MCF 10A (cell line): ENCODE data around the gene RAMACL. TPM values are rescaled to one million over a fixed set of nuclear protein-coding genes. Genes with fewer than 3 reads are reported as not detected.

Experiments
- BruUV-seq: library from RNA; stranded (reverse); fragments of 400-500 nt; replicated peaks from 2 replicates; lab custom pipeline; 2021; lab: Mats Ljungman, UMichigan
- CTCF ChIA-PET: fragments of 300-600 bp; sonication (Branson Sonifier 250); formaldehyde crosslinking; extraction: SDS; loops from one replicate; lab custom pipeline; 2021; ENCODE audit warnings: antibody characterized with exemption, inconsistent platforms; lab: Yijun Ruan, JAX
- POLR2A ChIA-PET: fragments of 300-600, 350-650 bp; sonication (Branson Sonifier 250); formaldehyde crosslinking; extraction: SDS; loops from one replicate; lab custom pipeline; 2020; ENCODE audit warnings: antibody characterized with exemption, inconsistent platforms; lab: Yijun Ruan, JAX
- DNase-seq: peaks from one replicate; pipeline ENCODE4 v3.0.0-alpha.2; 2018; ENCODE audit not compliant: unreplicated experiment
- H3K27ac Mint-ChIP-seq: one replicate; pipeline ENCODE4 v1.8.0; 2022; ENCODE audit warnings: mild to moderate bottlenecking, low read depth, mixed read lengths; ENCODE audit not compliant: unreplicated experiment
- H3K27me3 Mint-ChIP-seq: one replicate; pipeline ENCODE4 v1.8.0; 2022; ENCODE audit warnings: mixed read lengths; ENCODE audit not compliant: insufficient read depth, unreplicated experiment
- H3K36me3 Mint-ChIP-seq: one replicate; pipeline ENCODE4 v1.8.0; 2022; ENCODE audit warnings: mild to moderate bottlenecking, moderate library complexity, mixed read lengths; ENCODE audit not compliant: insufficient read depth, unreplicated experiment
- H3K4me1 Mint-ChIP-seq: one replicate; pipeline ENCODE4 v1.8.0; 2022; ENCODE audit warnings: mixed read lengths; ENCODE audit not compliant: insufficient read depth, unreplicated experiment
- H3K4me3 Mint-ChIP-seq: one replicate; pipeline ENCODE4 v1.8.0; 2022; ENCODE audit warnings: mild to moderate bottlenecking, moderate library complexity, mixed read lengths; ENCODE audit not compliant: unreplicated experiment
- H3K9me3 Mint-ChIP-seq: one replicate; pipeline ENCODE4 v1.8.0; 2022; ENCODE audit warnings: mixed read lengths; ENCODE audit not compliant: unreplicated experiment
- CTCF ChIP-seq: fragments of 200-600 bp; IDR thresholded peaks from one replicate; pipeline ENCODE4 v1.8.0; 2022; ENCODE audit warnings: antibody characterized with exemption, mild to moderate bottlenecking; ENCODE audit not compliant: unreplicated experiment
- intact Hi-C: fragments of 100-400 bp; cut with micrococcal nuclease; formaldehyde crosslinking; loops from 2 replicates; pipeline ENCODE4 v1.14.1; 2022
- total RNA-seq: library from RNA; stranded (reverse); gene quantifications from 2 replicates; pipeline ENCODE4 v1.2.3, GENCODE V29; 2022

The RAMACL gene
- total RNA-seq, 1 experiment from 2014 or later = 5.3 TPM

- no peaks in the 10 kb centered on the region for H3K9me3 Mint-ChIP-seq
- H3K36me3 Mint-ChIP-seq = peaks cover 61% of the 10 kb centered on the region
- no TSS peak for BruUV-seq
- no peaks in the 10 kb centered on the region for H3K27me3 Mint-ChIP-seq
- DNase-seq = no peak
- ChIA-PET CTCF (interaction anchor here (0.5 to 2.8 kb wide), 5 partner anchors 9 to 424 kb away, joined by 3 to 10 read pairs (median 3); no protein-coding TSS in a partner anchor), POLR2A (interaction anchor here (0.8 to 3.4 kb wide), 10 partner anchors 11 to 61 kb away, joined by 3 to 47 read pairs (median 9); partner anchors contain the start of gene RPS6KA2)
- intact Hi-C loops = loop anchor here (1.0 to 2.0 kb wide), 4 partner anchors 9 to 60 kb away; partner anchors contain the start of gene RPS6KA2
- peak overlapping the region; percentile 33 for H3K4me3 Mint-ChIP-seq
- TF ChIP-seq CTCF = no peak
- H3K4me1 Mint-ChIP-seq = peaks cover 22% of the 10 kb centered on the region
- peak overlapping the region; percentile 90 for H3K27ac Mint-ChIP-seq
These were observed 20.2 kb downstream of the RAMACL start for GRCh38 chr6:166566026-166567011.

- BruUV-seq = no TSS peak
- Mint-ChIP-seq H3K9me3 (no peaks in the 10 kb centered on the region), H3K4me3 (no peak overlapping the region), H3K27ac (peak overlapping the region; percentile 90), H3K4me1 (peaks cover 30% of the 10 kb centered on the region), H3K36me3 (peaks cover 67% of the 10 kb centered on the region), H3K27me3 (no peaks in the 10 kb centered on the region)
- intact Hi-C loops = no loop called here
- ChIA-PET CTCF (interaction anchor here (0.6 to 2.8 kb wide), 3 partner anchors 8 to 425 kb away, joined by 3 to 10 read pairs (median 3); no protein-coding TSS in a partner anchor), POLR2A (interaction anchor here (0.5 to 3.2 kb wide), 3 partner anchors 59 to 681 kb away, joined by 3 to 27 read pairs (median 7); partner anchors contain the start of gene RPS6KA2)
- TF ChIP-seq CTCF = no peak
- DNase-seq = no peak
These were observed 21.2 kb downstream of the RAMACL start for GRCh38 chr6:166565084-166565967.

- Mint-ChIP-seq H3K4me3 (no peak overlapping the region), H3K4me1 (peaks cover 38% of the 10 kb centered on the region), H3K9me3 (no peaks in the 10 kb centered on the region), H3K27me3 (no peaks in the 10 kb centered on the region), H3K36me3 (peaks cover 60% of the 10 kb centered on the region), H3K27ac (no peak overlapping the region)
- ChIA-PET CTCF (no interaction called here), POLR2A (no interaction called here)
- no peak for DNase-seq
- BruUV-seq = no TSS peak
- no peak for TF ChIP-seq CTCF
- intact Hi-C loops = no loop called here
These were observed 22.7 kb downstream of the RAMACL start for GRCh38 chr6:166563805-166564204.
